OCI-LY3 (cell line): ENCODE measurements around the gene ADAMTS14.

Source experiments
- EZH2phosphoT487 ChIP-seq: fragments of 200-600 bp; shearing (Covaris generic); IDR thresholded peaks from 2 replicates; pipeline ENCODE4 v1.6.1; 2018; ENCODE audit warnings: antibody characterized with exemption, mixed run types, low read depth
- TF ChIP-seq, protein P1 (sequence below): fragments of 200-600, 300-600 bp; sonication (generic); IDR thresholded peaks from 2 replicates; pipeline ENCODE4 v1.5.1; 2014; ENCODE audit warnings: antibody characterized with exemption, low read length, low read depth

GRCh38 chr10:70675496-70676161, 3.3 kb downstream of the ADAMTS14 start:
- TF ChIP-seq, protein P1, sequence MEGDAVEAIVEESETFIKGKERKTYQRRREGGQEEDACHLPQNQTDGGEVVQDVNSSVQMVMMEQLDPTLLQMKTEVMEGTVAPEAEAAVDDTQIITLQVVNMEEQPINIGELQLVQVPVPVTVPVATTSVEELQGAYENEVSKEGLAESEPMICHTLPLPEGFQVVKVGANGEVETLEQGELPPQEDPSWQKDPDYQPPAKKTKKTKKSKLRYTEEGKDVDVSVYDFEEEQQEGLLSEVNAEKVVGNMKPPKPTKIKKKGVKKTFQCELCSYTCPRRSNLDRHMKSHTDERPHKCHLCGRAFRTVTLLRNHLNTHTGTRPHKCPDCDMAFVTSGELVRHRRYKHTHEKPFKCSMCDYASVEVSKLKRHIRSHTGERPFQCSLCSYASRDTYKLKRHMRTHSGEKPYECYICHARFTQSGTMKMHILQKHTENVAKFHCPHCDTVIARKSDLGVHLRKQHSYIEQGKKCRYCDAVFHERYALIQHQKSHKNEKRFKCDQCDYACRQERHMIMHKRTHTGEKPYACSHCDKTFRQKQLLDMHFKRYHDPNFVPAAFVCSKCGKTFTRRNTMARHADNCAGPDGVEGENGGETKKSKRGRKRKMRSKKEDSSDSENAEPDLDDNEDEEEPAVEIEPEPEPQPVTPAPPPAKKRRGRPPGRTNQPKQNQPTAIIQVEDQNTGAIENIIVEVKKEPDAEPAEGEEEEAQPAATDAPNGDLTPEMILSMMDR, result no peak
- no peak for TF ChIP-seq EZH2phosphoT487
